ENCODE measurements around the gene PRELID1.
"Not testable (repeated sequence)": the region's sequence is repeated elsewhere in the genome, so short reads cannot be mapped to it uniquely, and the experiment has no call there.

Gene PRELID1

DNA sequence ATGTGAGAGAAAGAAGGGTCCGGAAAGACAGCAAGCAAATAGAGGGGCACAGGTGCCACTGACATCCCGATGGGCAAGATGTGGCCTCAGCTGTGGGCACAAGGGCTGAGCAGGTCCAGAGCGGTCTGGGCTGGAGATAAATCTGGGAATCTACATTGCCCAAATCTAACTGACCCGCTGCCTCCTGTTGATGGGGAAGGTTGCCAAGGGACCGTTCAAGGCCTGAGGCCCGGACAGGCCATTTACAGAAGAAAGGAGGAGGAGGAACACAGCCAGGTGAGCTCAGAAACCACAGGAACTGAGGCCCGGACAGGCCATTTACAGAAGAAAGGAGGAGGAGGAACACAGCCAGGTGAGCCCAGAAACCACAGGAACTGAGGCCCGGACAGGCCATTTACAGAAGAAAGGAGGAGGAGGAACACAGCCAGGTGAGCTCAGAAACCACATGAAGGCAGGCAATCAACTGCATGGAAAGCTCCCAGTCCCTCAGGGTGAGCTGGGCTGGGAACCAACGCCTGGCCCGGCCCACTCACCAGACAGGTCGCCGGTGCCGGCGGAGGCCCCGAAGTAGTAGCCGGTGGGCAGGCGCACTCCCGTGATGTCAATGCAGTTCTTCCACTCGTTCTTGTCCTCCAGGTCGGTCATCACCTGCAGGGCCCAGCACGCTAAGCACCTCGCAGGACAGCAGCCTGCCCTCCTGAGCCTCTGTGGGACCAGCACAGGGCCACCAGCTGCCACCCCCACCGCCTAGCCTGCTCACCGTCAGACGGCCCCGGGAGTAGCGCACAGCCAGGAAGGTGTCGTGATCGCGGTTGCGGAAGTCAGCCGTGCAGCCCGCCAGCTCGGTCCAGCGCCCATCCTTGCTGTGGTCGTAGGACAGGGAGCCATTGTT lies 33.2 kb downstream of the PRELID1 start:
- no peak for DNase-seq

DNA sequence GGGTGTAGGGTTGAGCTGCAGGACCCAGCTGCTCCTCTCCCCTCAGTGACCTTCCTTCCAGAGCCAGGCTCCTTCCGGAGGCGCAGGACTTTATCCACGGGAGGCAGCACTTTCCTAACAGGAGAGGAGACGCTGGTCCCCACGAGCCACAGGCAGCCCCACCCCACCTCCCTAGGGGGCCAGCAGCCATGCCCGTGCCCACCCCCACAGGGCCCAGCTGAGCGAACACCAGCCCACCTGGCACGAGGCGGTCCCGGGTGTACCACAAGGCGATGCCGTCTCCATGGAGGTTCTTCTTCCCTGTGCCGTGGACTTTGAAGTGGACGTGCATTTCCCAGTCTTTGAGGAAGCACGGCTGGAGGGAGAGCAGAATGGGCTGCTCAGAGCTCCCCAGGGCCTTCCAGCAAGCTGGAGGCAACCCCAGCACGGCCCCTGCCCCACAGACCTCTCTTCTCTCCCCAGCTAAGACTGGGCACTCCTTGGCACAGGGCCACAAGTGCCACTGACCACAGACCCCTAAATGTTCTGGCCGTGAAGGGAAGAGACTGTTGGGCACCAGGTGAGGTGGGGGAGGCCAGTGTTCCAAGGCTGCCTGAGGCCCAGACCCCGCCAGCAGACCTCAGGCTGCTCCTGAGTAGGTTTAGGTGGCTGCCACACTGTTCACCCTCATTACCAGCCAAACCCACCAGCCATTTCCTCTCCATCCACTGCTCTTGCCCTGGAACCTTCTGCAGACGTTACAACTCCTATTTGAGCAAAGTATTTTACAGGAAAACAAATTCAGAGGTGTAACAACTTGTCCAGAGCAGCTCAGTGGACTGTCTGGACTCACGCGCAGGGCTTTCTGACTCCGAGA lies 34.9 kb downstream of the PRELID1 start:
- DNase-seq: no peak

DNA sequence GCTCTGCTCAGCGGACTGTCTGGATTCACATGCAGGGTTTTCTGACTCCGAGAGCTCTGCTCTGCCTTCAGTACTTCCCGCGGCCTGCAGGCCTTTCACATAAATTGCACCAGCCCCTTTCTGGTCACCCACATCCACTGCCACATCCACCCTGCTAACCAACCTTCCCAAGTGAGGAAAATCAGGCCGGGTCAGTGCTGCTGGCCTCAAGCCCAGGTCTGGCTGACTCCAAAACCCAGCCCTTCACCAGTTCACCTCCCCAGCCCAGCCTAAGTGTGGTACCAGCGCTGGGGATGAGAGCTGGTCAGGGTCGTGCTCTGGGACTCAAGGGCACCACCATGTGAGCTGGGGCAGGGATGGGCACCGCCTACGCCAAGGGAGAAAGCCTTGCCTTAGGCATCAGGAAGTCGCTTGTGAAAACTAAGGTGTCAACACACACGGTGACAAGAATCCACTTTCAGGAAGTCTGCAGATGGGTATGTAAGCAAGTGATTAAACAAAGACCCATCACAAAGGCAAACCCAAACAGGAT lies 35.6 kb downstream of the PRELID1 start:
- DNase-seq: no peak

DNA sequence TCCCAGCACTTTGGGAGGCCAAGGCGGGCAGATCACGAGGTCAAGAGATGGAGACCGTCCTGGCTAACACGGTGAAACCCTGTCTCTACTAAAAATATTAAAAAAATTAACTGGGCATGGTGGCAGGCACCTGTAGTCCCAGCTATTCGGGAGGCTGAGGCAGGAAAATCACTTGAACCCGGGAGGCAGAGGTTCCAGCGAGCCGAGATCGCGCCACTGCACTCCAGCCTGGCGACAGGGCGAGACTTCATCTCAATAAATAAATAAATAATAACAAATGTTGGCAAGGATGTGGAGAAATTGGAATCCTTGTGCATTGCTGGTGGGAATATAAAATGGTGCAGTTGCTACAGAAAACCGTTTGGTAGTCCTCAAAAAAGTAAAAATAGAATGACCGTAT lies 39.4 kb downstream of the PRELID1 start:
- not testable (repeated sequence) for DNase-seq

DNA sequence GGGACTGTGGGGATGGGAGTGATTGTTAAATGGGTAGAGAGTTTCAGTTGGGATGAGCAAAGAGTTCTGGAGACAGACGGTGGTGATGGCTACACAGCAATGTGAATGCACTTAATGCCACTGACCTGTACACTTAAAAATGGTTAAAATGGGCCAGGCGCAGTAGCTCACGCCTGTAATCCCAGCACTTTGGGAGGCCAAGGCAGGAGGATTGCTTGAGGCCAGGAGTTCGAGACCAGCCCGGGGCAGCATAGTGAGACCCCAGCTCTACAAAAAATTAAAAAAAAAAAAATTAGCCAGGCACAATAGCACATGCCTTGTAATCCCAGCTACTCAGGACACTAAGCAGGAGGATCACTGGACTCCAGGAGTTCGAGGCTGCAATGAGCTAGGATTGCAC lies 40.2 kb downstream of the PRELID1 start:
- DNase-seq: no peak

- DNase-seq: no peak
Measured at GRCh38 chr5:177344891-177345290, 41.3 kb downstream of the PRELID1 start.

DNA sequence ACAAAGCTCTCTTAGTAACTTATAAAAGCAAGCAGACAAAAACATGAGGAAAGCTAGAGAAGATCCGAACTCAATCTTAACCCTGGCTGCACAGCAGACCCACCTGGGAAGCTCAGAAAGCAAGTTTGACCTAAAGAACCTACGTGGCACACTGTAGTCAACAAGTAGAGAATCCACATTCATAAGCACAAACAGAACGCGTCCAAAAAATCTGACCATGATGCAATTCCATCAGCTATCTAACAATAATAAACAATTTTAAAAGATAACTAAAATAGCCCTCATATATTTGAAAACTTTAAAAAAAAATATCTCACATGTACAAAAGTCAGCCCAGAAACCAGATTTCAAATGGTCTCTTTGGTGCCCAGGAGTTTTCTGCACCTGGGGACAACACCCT lies 43.2 kb downstream of the PRELID1 start:
- no peak for DNase-seq

- DNase-seq: no peak
Measured at GRCh38 chr5:177347699-177348098, 44.1 kb downstream of the PRELID1 start.

- DNase-seq: no peak
Measured at GRCh38 chr5:177349362-177349647, 45.7 kb downstream of the PRELID1 start.

- DNase-seq: no peak
Measured at GRCh38 chr5:177349762-177350161, 46.2 kb downstream of the PRELID1 start.

DNA sequence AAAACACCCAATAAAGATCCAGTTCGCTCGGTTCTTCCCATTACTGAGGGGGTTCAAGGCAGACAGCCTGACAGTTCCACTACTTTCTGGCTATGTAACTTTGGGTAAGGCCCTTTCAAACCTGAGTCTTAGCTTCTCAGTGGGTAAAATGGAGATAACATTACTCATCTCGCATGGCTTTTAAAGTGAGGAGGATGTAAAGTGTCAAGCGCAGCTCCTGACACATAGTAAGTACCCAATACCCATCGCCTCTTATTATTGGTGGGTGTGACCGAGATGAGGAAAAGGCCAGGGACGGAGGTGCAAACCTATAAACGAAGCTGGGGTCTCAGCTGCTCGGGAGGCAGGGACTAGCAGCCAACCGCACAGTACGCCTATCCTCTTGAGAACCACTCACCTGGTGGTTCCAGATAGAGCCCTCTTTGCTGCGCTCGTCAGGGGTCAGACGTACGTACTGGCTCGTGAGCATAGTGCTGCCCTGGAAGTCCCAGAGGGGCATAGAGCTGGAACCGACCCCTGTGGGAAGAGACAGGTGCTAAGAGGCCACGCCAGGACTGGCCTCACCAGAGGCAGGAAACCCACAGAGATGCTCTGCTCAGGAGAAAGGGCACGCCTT lies 47.3 kb downstream of the PRELID1 start:
- no peak for DNase-seq

GRCh38 chr5:177351392-177352329 lies 48.1 kb downstream of the PRELID1 start, which contains the start of gene LMAN2:
TSS of gene LMAN2 (minus strand) at chr5:177351668. CDS start at chr5:177351647, 21 bp downstream.
- DNase-seq: peak; percentile 98

- DNase-seq: no peak
Measured at GRCh38 chr5:177353093-177353492, 49.5 kb downstream of the PRELID1 start.

GRCh38 chr5:177354256-177354655 lies 50.7 kb downstream of the PRELID1 start:
- DNase-seq: no peak

- no peak for DNase-seq
Measured at GRCh38 chr5:177354711-177355110, 51.1 kb downstream of the PRELID1 start.

DNA sequence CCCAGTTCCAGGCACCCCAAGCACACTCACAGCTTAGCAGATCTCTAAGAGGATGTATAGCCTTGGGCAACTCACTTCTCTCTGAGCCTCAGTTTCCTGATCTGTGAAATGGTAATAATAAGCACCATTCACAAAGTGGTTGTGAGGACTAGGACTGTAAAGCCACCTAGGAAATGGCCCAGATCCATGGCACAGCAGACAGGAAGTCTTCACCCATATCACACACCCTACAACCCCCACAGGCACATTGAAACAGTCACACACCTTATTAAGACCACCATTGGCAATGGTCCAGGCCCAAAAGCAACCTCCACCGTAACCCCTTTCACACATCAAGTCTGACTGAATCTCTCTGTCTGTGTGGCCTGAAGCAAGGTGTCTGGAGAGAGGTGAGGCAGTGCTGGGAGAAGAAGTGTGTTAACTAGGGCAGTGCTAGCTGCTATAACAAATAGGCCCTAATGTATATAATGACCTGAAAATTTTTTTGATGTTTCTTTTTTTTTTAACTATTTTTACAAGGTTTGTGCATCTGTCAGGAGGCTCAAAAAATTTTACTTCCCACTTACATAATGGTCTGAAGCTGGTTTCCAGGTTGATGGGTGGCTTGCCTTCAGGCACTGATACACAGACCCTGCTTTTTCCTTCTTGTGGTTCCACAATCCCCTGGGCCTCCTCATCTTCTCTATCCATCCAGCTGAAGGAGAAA lies 51.7 kb downstream of the PRELID1 start:
- no peak for DNase-seq

- DNase-seq: no peak
Measured at GRCh38 chr5:177355868-177356168, 52.2 kb downstream of the PRELID1 start.

Data from NCI-H226 (cell line).